Mesendoderm (in vitro differentiated cells): Measurements from ENCODE around the gene FRAT1.

Source experiments
- DNase-seq: peaks from one replicate; pipeline ENCODE4 v3.0.0; 2013
- H2AK5ac ChIP-seq: 2 replicates; pipeline ENCODE4 v1.6.1; 2013; ENCODE audit warnings: low read length, inconsistent platforms
- H2BK120ac ChIP-seq: 2 replicates; pipeline ENCODE4 v1.6.1; 2013; ENCODE audit warnings: low read depth, mild to moderate bottlenecking, low read length, moderate library complexity, mixed read lengths
- H2BK15ac ChIP-seq: replicated peaks from 2 replicates; pipeline ENCODE4 v1.6.1; 2013; ENCODE audit warnings: low read depth, mild to moderate bottlenecking, moderate library complexity
- H2BK5ac ChIP-seq: 2 replicates; pipeline ENCODE4 v1.6.1; 2013; ENCODE audit warnings: low read length, inconsistent platforms
- H3K18ac ChIP-seq: 2 replicates; pipeline ENCODE4 v1.6.1; 2013; ENCODE audit warnings: mild to moderate bottlenecking, low read length, mixed read lengths
- H3K23ac ChIP-seq: one replicate; pipeline ENCODE4 v1.6.1; 2013; ENCODE audit warnings: low read length
- H3K27ac ChIP-seq: 2 replicates; pipeline ENCODE4 v1.5.1; 2013; ENCODE audit warnings: low read depth, mild to moderate bottlenecking, inconsistent platforms, low read length, moderate library complexity
- H3K27me3 ChIP-seq: 2 replicates; pipeline ENCODE4 v1.6.1; 2013; ENCODE audit warnings: low read length, control low read depth, mild to moderate bottlenecking, inconsistent platforms; ENCODE audit not compliant: insufficient read depth, poor library complexity
- H3K36me3 ChIP-seq: 2 replicates; pipeline ENCODE4 v1.6.1; 2013; ENCODE audit warnings: low read length, inconsistent platforms; ENCODE audit not compliant: control insufficient read depth, insufficient read depth
- H3K4ac ChIP-seq: one replicate; pipeline ENCODE4 v1.6.1; 2013; ENCODE audit warnings: low read depth, mild to moderate bottlenecking, low read length, moderate library complexity
- H3K4me1 ChIP-seq: 2 replicates; pipeline ENCODE4 v1.6.1; 2013; ENCODE audit warnings: low read depth, low read length, inconsistent platforms; ENCODE audit not compliant: control insufficient read depth
- H3K4me2 ChIP-seq: 2 replicates; pipeline ENCODE4 v1.6.1; 2013; ENCODE audit warnings: low read length
- H3K4me3 ChIP-seq: 2 replicates; pipeline ENCODE4 v1.5.1; 2013; ENCODE audit warnings: mild to moderate bottlenecking, low read length
- H3K56ac ChIP-seq: one replicate; pipeline ENCODE4 v1.6.1; 2013; ENCODE audit warnings: low read length
- H3K79me1 ChIP-seq: 2 replicates; pipeline ENCODE4 v1.6.1; 2013; ENCODE audit warnings: low read length, inconsistent platforms
- H3K79me2 ChIP-seq: 2 replicates; pipeline ENCODE4 v1.6.1; 2013; ENCODE audit warnings: mild to moderate bottlenecking, low read length; ENCODE audit not compliant: control insufficient read depth, insufficient read depth
- H3K9ac ChIP-seq: 2 replicates; pipeline ENCODE4 v1.6.1; 2013; ENCODE audit warnings: low read length, inconsistent platforms
- H4K5ac ChIP-seq: one replicate; pipeline ENCODE4 v1.6.1; 2013; ENCODE audit warnings: low read length
- H4K8ac ChIP-seq: one replicate; pipeline ENCODE4 v1.6.1; 2013; ENCODE audit warnings: low read depth, mild to moderate bottlenecking, control low read depth, low read length, moderate library complexity
- WGBS: extraction: QIAGEN DNeasy Blood & Tissue Kit; methylation state at CpG from one replicate; pipeline ENCODE4 v1.1.7; 2013; ENCODE audit warnings: low lambda C conversion rate, missing lambda C conversion rate; ENCODE audit not compliant: insufficient coverage; ENCODE audit errors: extremely low coverage; 5-methylcytosine and 5-hydroxymethylcytosine counted together

Gene FRAT1

GRCh38 chr10:97312897-97313296 lies 6.2 kb upstream of the FRAT1 start:
- H3K4me1 ChIP-seq = no peaks in the 10 kb centered on the region
- no peak overlapping the region for H2AK5ac ChIP-seq
- no peak overlapping the region for H3K56ac ChIP-seq
- H3K36me3 ChIP-seq = no peaks in the 10 kb centered on the region
- no peak overlapping the region for H3K27ac ChIP-seq
- H3K4me2 ChIP-seq = no peak overlapping the region
- H4K5ac ChIP-seq = no peak overlapping the region
- no peak overlapping the region for H3K18ac ChIP-seq
- H3K4ac ChIP-seq = no peak overlapping the region
- no peak overlapping the region for H3K9ac ChIP-seq
- no peaks in the 10 kb centered on the region for H3K79me1 ChIP-seq
- no peaks in the 10 kb centered on the region for H3K27me3 ChIP-seq
- no peak overlapping the region for H2BK5ac ChIP-seq
- no peak overlapping the region for H2BK15ac ChIP-seq
- no peak overlapping the region for H3K23ac ChIP-seq
- no peak overlapping the region for H3K4me3 ChIP-seq
- no peak overlapping the region for H2BK120ac ChIP-seq
- no peak overlapping the region for H4K8ac ChIP-seq
- no CpG with 5 or more reads among the region's 6 CpGs for WGBS
- H3K79me2 ChIP-seq = no peaks in the 10 kb centered on the region
- DNase-seq = no peak

DNA sequence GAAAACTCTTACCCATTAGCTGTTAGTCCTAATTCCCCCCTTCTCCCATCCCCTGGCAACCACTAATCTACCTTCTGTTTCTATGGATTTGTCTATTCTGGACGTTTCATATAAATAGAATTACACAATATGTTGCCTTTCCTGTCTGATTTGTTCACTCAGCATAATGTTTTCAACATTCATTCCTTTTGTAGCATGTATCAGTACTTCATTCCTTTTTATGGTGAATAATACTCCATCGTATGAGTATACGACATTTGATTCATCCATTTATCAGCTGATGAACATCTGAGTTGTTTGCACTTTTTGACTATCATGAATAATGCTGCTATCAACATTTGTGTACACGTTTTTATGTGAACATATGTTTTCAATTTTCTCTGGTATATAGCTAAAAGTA lies 4.4 kb upstream of the FRAT1 start:
- H2BK120ac ChIP-seq = no peak overlapping the region
- no peak overlapping the region for H2AK5ac ChIP-seq
- H2BK15ac ChIP-seq = no peak overlapping the region
- H2BK5ac ChIP-seq = no peak overlapping the region
- no peaks in the 10 kb centered on the region for H3K79me2 ChIP-seq
- no peak overlapping the region for H3K18ac ChIP-seq
- no peaks in the 10 kb centered on the region for H3K4me1 ChIP-seq
- no peak overlapping the region for H3K4me2 ChIP-seq
- no peak overlapping the region for H3K9ac ChIP-seq
- no peak overlapping the region for H4K5ac ChIP-seq
- H3K27ac ChIP-seq = no peak overlapping the region
- no peaks in the 10 kb centered on the region for H3K79me1 ChIP-seq
- no peaks in the 10 kb centered on the region for H3K27me3 ChIP-seq
- DNase-seq = no peak
- no peak overlapping the region for H3K4me3 ChIP-seq
- no peak overlapping the region for H3K4ac ChIP-seq
- H4K8ac ChIP-seq = no peak overlapping the region
- WGBS = no CpG with 5 or more reads among the region's 4 CpGs
- H3K56ac ChIP-seq = no peak overlapping the region
- H3K36me3 ChIP-seq = no peaks in the 10 kb centered on the region
- H3K23ac ChIP-seq = no peak overlapping the region

DNA sequence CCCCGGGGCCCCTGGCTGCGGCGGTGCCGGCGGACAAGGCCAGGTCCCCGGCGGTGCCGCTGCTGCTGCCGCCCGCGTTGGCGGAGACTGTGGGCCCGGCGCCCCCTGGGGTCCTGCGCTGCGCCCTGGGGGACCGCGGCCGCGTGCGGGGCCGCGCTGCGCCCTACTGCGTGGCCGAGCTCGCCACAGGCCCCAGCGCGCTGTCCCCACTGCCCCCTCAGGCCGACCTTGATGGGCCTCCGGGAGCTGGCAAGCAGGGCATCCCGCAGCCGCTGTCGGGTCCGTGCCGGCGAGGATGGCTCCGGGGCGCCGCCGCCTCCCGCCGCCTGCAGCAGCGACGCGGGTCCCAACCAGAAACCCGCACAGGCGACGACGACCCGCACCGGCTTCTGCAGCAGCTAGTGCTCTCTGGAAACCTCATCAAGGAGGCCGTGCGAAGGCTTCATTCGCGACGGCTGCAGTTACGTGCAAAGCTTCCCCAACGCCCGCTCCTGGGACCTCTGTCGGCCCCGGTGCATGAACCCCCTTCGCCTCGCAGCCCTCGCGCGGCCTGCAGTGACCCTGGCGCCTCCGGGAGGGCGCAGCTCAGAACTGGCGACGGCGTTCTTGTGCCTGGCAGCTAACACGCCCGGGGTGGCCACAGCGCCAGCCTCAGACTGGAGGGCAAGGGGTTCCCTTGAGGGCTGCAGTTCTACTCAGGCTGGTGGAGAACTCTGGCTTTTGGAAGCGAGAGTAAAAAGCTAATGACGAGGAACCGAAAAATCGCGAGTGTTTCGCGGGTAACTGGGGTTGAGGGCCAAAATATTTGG lies 804 bp downstream of the FRAT1 start:
- Histone ChIP-seq H3K4me1 (peaks cover 3% of the 10 kb centered on the region), H3K18ac (no peak overlapping the region), H2BK5ac (no peak overlapping the region), H2AK5ac (no peak overlapping the region), H2BK120ac (no peak overlapping the region), H3K4me2 (peak overlapping the region; percentile 77), H3K36me3 (no peaks in the 10 kb centered on the region), H3K23ac (peak overlapping the region; percentile 66), H3K4me3 (peak overlapping the region; percentile 64), H3K4ac (no peak overlapping the region), H3K27ac (no peak overlapping the region), H3K27me3 (peaks cover 3% of the 10 kb centered on the region), H3K79me1 (no peaks in the 10 kb centered on the region), H3K56ac (peak overlapping the region; percentile 91), H4K8ac (no peak overlapping the region), H2BK15ac (no peak overlapping the region), H4K5ac (no peak overlapping the region), H3K9ac (peak overlapping the region; percentile 82), H3K79me2 (no peaks in the 10 kb centered on the region)
- peak; percentile 79 for DNase-seq
- WGBS = no CpG with 5 or more reads among the region's 83 CpGs

DNA sequence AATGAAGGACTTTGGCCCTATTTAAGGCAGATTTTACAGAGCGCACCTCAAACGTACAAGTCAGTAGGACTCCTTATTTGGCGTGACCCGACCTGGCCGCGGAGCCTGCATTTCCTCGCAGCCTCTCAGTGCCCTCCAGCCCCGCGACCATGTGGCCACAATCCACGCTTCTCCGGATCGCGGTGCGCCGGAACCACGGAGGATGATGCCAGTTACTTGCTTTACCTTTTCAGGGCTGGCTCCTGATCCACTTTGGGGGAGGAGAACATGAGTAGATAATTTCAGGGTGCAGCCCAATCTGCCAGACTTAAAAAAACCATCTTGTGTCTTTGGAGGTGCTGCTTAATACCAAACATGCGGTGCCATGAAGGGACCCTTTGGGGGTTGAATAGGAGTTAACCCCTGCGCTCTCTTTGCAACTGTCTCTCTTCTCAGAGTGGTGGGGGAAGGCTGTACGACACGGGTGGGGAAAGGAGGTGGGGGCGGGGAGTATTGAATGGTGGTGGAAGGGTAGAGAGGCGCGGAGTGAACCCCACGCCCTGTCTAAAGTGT lies 1.5 kb downstream of the FRAT1 start:
- Histone ChIP-seq H3K79me2 (no peaks in the 10 kb centered on the region), H4K5ac (no peak overlapping the region), H3K9ac (peak overlapping the region; percentile 82), H3K79me1 (no peaks in the 10 kb centered on the region), H3K4ac (no peak overlapping the region), H3K27me3 (peaks cover 3% of the 10 kb centered on the region), H3K4me1 (peaks cover 3% of the 10 kb centered on the region), H4K8ac (no peak overlapping the region), H3K56ac (peak overlapping the region; percentile 91), H3K23ac (peak overlapping the region; percentile 59), H3K18ac (no peak overlapping the region), H3K4me2 (peak overlapping the region; percentile 77), H2BK120ac (no peak overlapping the region), H3K36me3 (no peaks in the 10 kb centered on the region), H2AK5ac (no peak overlapping the region), H2BK5ac (no peak overlapping the region), H3K4me3 (no peak overlapping the region), H2BK15ac (no peak overlapping the region), H3K27ac (no peak overlapping the region)
- DNase-seq = no peak
- no CpG with 5 or more reads among the region's 24 CpGs for WGBS

- H3K18ac ChIP-seq = no peak overlapping the region
- H2BK15ac ChIP-seq = no peak overlapping the region
- H3K4me2 ChIP-seq = peak overlapping the region; percentile 20
- H3K4me3 ChIP-seq = no peak overlapping the region
- peaks cover 3% of the 10 kb centered on the region for H3K4me1 ChIP-seq
- H3K36me3 ChIP-seq = no peaks in the 10 kb centered on the region
- H4K8ac ChIP-seq = no peak overlapping the region
- H4K5ac ChIP-seq = no peak overlapping the region
- no CpG with 5 or more reads among the region's 38 CpGs for WGBS
- no peak overlapping the region for H2BK120ac ChIP-seq
- no peak overlapping the region for H2BK5ac ChIP-seq
- H2AK5ac ChIP-seq = no peak overlapping the region
- no peaks in the 10 kb centered on the region for H3K79me1 ChIP-seq
- no peak overlapping the region for H3K4ac ChIP-seq
- H3K56ac ChIP-seq = peak overlapping the region; percentile 91
- no peak overlapping the region for H3K27ac ChIP-seq
- DNase-seq = peak; percentile 53
- no peak overlapping the region for H3K23ac ChIP-seq
- no peaks in the 10 kb centered on the region for H3K79me2 ChIP-seq
- H3K9ac ChIP-seq = no peak overlapping the region
- peaks cover 3% of the 10 kb centered on the region for H3K27me3 ChIP-seq
Observed at GRCh38 chr10:97321032-97321803, 2.1 kb downstream of the FRAT1 start.
